Measurements from ENCODE around the gene AMHR2.

Gene AMHR2

DNA sequence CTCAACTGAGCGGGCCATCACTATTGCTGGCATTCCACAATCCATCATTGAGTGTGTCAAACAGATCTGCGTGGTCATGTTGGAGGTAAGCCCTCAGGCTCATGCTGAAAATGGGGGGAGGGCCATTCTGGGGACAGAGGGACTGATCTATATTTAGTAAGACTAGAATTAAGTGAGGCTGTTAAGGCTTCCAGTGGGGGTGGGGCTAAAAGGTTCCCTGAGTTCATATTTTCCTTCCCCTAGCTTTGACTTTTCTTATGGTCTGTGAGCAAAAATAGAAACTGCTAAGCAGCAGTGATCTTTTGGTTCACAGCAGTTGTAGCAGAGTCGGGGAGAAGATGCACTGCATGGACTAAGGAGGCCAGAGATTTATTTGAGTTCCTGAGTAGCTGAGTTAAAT lies 37.4 kb downstream of the AMHR2 start:
- DNase-seq (ENCODE audit: low read depth) = no peak
- TF ChIP-seq, protein P1, sequence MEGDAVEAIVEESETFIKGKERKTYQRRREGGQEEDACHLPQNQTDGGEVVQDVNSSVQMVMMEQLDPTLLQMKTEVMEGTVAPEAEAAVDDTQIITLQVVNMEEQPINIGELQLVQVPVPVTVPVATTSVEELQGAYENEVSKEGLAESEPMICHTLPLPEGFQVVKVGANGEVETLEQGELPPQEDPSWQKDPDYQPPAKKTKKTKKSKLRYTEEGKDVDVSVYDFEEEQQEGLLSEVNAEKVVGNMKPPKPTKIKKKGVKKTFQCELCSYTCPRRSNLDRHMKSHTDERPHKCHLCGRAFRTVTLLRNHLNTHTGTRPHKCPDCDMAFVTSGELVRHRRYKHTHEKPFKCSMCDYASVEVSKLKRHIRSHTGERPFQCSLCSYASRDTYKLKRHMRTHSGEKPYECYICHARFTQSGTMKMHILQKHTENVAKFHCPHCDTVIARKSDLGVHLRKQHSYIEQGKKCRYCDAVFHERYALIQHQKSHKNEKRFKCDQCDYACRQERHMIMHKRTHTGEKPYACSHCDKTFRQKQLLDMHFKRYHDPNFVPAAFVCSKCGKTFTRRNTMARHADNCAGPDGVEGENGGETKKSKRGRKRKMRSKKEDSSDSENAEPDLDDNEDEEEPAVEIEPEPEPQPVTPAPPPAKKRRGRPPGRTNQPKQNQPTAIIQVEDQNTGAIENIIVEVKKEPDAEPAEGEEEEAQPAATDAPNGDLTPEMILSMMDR (IDR thresholded peaks at IDR 0.05; ENCODE audit: low read depth, low read length, missing control alignments) = no peak
- H3K4me3 ChIP-seq (ENCODE audit: low read depth, low read length) = no peak overlapping the region

DNA sequence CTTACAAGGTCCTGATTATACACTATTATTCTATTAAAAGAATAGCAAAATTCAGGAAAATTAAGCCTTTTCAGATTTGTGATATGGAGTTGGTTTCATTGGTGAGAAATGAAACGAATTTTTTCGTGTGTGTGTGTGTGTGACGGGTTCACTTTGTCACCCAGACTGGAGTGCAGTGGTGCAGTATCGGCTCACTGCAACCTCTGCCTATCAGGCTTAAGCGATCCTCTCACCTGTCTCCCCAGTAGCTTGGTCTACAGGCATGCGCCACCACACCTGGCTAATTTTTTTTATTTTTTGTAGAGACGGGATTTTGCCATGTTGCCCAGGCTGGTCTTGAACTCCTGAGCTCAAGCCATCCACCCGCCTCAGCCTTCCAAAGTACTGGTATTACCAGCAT lies 37.9 kb downstream of the AMHR2 start:
- DNase-seq (ENCODE audit: low read depth) = no peak
- no peak overlapping the region for H3K4me3 ChIP-seq (ENCODE audit: low read depth, low read length)
- TF ChIP-seq, protein P1 (IDR thresholded peaks at IDR 0.05; ENCODE audit: low read depth, low read length, missing control alignments) = no peak

GRCh38 chr12:53462935-53463334 lies 39.3 kb downstream of the AMHR2 start:
- no peak for DNase-seq (ENCODE audit: low read depth)
- TF ChIP-seq, protein P1 (IDR thresholded peaks at IDR 0.05; ENCODE audit: low read depth, low read length, missing control alignments) = no peak
- no peak overlapping the region for H3K4me3 ChIP-seq (ENCODE audit: low read depth, low read length)

GRCh38 chr12:53463802-53464560 lies 40.3 kb downstream of the AMHR2 start:
- TF ChIP-seq, protein P1 (IDR thresholded peaks at IDR 0.05; ENCODE audit: low read depth, low read length, missing control alignments) = no peak
- no peak for DNase-seq (ENCODE audit: low read depth)
- H3K4me3 ChIP-seq (ENCODE audit: low read depth, low read length) = no peak overlapping the region

DNA sequence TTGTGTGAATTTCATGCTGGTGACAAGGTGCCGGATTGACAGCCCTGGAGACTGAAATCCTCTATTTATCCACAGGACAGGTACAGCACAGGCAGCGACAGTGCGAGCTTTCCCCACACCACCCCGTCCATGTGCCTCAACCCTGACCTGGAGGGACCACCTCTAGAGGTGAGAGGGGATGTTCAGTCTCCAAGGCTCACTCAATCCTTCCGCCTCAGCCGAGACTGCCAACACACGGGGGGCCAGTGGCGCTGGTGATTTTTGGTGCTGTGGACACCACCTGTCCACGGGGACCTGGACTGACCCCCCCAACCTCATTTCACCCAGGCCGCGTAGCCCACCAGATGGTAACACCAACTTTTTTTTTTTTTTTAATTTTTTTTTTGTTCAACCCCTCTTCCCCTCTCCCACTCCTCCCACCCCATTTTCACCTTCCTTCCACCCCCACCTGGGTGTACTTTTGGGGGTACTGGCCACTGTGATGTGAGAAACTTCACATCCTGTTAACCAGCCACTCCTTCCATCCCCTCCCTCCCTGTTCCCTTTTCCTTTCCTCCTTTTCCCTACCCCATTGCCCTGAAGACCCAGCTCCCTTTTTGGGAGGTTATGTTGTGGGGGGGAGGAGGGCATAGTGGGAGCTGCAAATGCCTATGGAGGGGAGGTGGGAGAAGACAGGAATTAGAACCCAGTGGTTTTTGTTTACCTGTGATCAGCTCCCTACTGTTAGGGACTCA lies 41.2 kb downstream of the AMHR2 start:
- DNase-seq (ENCODE audit: low read depth) = no peak
- no peak overlapping the region for H3K4me3 ChIP-seq (ENCODE audit: low read depth, low read length)
- TF ChIP-seq, protein P1 (IDR thresholded peaks at IDR 0.05; ENCODE audit: low read depth, low read length, missing control alignments) = no peak

DNA sequence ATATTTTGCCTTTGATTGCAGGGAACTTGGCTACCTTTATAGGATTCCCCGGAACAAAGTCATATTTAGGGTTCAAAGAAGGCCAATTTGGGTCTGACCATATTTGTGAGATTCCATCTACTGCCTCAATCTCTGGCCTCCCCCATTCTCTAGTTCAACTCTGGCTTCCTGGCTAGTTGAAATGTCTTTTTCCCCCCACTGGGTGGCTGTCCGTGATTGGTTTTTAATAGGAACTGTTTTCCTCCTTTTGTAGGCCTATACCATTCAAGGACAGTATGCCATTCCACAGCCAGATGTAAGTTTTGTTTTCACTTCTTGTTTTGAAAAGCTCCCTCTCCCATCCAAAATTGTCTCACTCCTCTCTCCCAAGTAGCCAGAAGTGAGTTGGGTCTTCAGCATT lies 42.0 kb downstream of the AMHR2 start:
- TF ChIP-seq, protein P1 (IDR thresholded peaks at IDR 0.05; ENCODE audit: low read depth, low read length, missing control alignments) = no peak
- H3K4me3 ChIP-seq (ENCODE audit: low read depth, low read length) = no peak overlapping the region
- DNase-seq (ENCODE audit: low read depth) = no peak
